Stimulated activated CD8-positive, alpha-beta memory T cell treated with anti-CD3 and anti-CD28 coated beads, Interleukin-7, amount 100 ng/mL, for 48 hours (primary cell): ENCODE measurements around the gene CNTN1.
"Not testable (repeated sequence)": the region's sequence is repeated elsewhere in the genome, so short reads cannot be mapped to it uniquely, and the experiment has no call there.

ENCODE experiments used
- DNase-seq, 2 donors: peaks; one replicate each; pipeline ENCODE4 v3.0.0-alpha.2; 2020; ENCODE audit warnings: low read depth in 1 of 2; ENCODE audit errors: extremely low read depth in 1 of 2

CNTN1 gene

DNA sequence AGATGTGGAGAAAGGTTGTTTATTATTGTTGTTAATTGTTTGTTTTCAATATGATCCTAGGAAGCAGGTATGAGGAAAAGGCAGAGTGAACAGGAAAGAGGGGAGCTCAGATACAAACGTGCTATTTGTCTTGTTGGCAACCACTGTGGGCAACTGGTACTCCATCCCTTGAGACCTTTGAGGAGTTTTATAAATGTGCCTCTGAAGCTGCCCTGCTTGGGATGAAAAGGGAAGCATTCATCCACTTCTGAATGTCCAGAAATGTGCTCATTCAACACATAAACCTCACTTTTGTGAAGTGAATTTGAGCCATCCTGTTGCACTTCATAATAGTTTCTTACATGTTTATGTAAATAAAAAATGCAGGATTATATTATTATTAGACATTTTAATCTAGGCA lies 331.6 kb downstream of the CNTN1 start:
- no peak for DNase-seq

DNA sequence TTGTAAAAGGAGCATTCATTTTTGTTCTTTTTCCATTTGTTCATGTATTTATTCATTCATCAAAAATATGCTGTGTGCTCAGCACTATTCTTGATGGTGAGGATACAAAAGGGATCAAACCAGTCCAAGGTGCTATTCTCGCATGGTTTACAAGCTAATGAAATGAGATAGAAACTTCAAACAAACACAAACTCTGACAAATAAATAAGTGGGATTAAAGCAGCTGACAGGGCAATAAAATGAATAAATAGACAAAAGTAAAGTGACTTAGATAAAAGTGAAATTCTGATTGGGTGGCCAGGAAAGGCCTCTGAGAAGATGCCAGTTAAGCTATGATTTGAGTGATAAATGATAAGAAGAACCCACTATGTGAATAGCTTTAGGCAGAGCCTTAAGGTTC lies 333.9 kb downstream of the CNTN1 start:
- DNase-seq: no peak

DNA sequence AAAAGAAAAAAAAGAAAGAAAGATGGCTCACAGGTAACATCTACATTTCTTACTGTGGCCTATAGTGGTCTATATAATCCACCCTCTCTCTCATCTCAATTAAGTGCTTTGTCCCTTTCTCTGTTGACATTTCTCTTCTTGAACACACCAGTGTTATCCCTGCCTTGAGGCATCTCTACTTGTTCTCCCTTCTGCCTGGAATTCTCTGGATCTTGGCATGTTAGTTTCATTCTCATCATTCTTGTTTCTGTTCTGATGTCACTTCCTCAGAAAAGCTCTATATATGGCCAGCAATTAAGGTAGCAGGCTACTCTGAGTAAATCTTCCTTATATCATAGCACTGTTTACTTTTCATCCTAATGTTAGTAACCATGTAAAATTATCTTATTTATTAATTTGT lies 340.1 kb downstream of the CNTN1 start:
- no peak for DNase-seq

DNA sequence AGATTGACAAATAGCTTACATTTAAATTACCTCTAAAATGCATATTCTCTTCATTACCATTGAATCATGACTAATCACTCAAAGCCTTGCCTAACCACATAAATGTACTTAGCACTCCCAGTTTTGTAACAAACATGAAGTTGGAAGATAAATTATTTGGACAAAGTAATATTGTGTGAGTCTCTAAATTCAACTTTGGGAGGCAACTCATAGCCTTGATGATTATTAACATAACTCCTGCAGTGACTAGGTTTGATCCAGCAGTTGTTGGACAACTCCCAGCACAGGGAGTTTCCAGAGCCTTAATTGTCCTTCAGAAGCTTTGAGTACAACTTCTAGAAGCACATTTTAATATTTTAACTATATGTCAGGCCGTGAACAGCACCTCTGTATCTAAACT lies 342.4 kb downstream of the CNTN1 start:
- DNase-seq: no peak

DNA sequence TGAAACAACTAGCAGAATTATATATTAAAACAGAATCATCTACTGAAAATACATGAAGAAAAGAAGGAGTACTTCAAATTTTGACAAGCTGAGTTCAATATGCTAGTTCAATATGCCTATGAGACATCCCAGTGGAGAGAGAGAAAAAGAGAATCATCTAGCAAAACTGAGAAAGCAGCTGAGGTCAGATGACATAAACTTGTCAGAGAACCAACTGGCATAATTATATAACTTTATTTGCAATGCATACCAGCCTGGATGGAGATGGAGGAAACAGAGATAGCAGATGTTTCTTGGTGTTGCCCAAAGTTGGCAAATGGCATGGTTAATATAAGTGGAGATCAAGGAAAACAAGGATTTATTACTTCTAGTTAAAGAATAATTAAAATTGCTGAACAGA lies 347.2 kb downstream of the CNTN1 start:
- DNase-seq: no peak

DNA sequence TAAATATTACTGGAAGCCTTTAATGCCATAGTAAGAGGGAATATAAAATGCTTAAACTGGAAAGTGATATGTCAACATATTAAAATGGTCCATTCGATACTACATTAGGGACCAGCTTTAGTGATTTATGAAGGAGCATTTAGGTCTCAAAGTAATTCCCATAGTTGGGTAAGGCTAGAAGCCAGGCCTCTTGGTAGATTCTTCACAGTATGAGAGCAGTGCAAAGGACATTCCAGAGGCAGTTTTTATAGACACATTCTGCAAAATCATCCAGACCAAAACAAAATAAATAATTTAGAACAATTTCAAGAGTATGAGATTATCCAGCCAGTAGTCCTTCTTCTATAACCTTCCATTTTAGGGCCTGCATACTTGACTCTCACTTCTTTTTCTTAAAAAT lies 353.3 kb downstream of the CNTN1 start:
- DNase-seq: no peak

DNA sequence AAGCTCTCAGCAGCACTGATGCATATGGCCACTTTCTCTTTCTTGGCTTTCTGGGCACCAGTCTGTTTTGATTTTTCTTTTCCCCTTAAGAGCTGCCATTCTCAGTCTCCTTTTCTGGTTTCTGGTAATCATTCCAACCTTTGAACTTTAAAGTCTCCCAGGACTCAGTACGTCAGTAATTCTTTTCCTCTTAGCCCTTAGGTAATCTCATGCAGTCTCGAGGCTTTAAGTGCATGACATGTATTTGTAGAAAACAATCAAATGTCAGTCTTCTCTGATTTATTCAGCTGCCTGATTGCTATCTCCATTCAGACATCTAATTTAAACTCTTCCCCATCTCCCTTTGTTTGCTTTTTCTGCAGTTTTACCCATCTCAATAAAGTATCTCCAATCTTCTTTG lies 356.8 kb downstream of the CNTN1 start:
- no peak for DNase-seq

DNA sequence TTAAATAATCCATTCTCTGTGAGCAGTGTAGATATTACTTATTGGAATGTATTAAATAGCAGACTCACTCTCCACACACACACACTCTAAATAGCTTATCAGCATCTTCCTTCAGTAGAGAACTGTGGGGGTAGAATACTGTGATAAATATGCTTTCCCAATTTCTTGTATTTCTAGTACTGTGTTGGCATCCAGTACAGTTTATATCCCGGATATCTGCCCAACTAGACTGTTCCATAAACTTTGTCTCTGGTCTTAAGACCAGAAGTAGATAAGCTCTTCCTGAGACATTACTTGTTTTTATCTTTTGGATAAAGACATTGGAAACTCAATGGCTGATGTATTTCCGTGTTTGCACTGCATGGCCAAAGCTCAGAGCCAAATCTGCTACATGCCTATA lies 359.7 kb downstream of the CNTN1 start:
- no peak for DNase-seq

DNA sequence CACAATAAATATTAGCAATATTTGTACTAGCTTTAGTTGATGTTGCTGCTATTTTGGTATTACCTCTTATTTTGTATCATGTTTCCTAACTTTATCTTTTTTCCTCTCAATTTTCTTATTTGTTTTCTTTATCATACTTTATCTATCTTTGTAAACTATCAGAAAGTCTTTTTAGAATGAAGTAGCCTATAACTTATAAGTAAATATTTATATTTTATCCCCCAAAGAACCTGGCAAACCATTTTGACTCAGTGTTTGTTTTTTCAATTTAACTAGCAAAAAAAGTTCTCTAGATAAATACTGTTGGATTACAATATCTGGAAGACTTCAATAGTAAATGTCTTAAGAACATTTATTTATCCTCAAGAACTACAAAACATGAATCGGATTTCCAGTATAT lies 360.2 kb downstream of the CNTN1 start:
- no peak for DNase-seq

DNA sequence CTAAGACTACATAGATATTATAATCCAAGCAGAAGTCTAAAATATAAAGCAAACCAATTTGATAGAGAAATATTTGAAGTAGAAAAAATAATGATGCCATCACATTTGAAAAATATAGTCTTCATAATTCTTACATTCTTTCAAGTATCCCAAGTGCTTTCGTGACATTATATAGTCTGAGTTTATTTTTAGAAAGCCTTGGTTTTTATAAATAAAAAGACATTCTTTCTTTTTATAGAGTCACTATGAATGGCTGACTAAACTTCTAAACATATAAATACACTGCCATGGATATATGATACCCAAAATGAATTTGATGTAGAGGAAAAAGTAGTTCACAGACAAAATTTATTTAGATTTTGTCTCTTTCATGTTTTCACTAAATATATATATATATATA lies 360.8 kb downstream of the CNTN1 start:
- DNase-seq: no peak

DNA sequence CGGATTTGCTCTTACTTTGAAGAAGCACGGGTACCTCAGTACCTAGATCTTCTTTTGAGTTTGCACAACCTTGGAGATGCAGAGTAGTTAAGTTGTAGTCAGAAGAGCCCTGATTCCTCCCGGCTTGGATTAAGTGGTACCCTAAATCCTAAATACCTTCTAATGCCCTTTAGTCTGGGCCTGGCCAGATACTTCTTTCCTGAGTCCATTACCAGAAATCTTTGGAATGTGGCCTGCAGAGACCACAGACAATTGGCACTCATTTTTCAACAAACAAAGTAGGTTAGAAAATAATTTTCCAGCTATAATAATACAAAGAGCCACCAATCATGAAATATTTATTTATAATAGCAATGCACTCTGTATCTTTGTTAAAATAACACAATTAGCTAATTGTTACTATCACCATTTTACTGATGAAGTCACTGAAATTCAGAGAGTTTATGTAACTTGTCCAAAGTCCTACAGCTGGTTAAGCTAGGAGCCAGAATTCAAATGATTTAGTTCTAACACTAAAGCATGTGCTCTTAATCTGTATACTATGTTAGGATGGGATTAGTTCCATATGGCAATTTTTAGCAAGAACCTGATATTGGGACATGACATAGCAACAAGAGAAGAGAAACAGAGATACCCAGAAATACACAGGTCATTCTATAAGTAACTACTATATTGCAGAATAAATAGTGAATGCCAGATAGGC lies 363.8 kb downstream of the CNTN1 start:
- no peak for DNase-seq

DNA sequence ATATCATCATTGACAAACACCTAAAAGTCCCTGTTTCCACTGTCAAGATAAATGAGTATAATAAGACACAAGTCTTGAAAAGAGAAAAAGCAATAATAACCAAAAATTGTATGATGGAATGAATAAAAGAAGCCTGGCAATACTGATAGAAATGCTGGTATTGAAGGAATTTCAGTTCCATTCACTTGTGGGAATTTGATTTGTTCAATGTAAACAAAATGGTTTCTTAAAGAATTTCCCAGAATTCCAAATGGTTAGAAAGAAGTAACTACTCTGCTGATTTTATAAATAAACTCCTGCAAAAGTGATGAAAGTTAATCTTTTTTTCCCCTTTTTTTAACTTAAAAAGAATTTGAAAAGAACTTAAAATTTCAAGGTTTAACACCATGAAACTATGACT lies 366.0 kb downstream of the CNTN1 start:
- no peak for DNase-seq

DNA sequence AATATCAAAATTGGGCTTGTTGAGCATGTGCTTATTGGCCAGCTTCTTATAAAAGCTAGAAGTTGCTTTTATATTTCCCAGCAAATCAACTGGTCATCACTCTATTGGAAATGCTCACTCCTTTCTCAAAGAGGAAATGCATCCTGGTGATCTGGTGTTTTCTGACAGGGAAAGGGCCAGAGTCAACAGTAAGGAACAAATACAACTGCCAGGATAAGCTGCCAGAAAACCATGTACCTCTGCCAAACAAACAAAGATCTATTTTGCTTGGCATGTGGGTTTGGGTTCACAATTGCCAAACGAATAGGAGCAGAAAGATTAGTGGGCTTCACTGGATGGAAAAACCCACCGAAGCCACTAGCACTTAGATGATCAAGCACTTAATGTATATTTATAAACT lies 369.0 kb downstream of the CNTN1 start:
- DNase-seq: no peak

DNA sequence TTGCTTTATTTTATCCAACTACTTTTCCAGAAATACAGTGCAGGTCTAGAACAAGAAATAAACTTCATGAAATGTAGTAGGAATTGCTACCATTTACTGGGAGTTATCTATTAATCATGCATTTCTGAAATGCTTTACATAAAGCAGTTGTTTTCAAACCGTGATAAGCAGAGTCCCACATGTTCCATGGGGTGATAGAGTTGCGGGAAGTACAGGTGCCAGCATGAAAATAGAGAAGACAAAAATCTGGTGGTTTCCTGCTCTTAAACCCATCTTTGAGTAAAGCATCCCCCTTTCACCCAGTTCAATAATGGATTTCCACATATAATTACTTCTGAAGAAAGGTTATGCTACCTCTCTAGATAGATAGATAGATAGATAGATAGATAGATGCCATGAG lies 372.2 kb downstream of the CNTN1 start:
- DNase-seq: no peak

DNA sequence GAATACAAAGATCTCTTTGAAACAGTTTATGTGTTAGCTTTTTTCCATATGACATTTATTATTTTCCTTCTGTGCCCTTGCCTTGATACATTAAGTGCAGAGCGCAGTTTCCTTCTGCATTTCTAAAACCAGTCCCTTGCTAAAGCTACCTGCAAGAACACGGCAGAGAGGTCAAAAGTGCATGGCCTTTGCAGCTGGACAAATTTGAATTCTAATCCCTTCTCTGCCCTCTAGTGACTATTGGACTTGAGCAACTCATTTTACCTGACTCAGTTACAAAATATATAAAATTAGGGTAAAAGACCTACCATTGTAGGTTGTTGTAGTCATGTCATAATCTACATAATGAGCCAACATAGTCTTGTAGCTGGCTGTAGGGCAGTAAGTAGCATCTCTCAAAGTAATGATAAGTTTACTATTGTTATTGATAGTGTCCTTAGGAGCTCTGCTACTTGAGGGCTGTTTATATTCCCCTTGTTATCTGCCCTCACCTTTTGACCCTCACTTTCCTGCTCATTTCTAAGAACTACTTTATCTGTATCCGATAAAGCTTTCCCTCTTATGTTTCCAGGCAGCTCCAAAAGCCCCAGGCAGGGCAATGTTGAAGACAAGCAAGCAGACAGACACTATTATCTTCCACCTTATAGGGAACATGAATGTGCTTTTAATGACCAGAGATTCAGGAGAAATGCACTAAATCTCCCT lies 375.9 kb downstream of the CNTN1 start:
- DNase-seq: no peak

DNA sequence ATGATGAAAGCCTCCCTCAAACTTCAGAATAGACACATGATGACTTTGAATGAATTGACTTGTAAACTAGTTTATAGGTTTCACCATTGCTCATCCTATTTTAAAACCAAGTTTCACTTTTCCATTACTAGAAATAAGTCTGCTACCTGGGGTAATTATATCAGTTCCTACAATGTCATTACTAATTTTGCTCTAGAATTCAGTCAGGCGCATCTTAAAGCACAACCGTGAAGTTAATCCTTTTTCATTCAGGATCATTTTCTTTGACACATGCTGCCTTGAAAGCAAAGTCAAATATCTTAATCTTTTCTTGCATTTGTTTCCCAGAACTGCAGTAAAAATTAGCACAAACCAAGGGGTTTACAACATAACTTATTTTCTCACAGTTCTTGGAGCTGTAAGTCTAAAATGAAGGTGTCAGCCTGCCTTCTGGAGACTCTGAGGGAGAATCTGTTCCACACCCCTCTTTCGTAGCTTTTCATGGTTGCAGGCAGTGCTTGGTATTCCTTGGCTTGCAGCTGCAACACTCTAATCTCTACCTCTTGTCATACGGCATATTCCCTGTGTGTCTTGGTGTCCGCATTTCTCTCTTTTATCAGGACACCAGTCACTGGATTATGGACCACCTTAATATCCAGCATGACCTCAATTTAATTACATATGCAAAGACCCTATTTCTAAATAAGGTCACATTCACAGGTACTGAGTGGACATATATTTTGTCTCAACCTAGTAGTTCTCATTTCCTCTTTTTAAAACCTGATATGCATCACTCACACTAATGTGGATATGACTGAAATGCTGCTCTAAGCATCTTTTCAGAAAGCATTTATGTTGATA lies 381.6 kb downstream of the CNTN1 start:
- no peak for DNase-seq

DNA sequence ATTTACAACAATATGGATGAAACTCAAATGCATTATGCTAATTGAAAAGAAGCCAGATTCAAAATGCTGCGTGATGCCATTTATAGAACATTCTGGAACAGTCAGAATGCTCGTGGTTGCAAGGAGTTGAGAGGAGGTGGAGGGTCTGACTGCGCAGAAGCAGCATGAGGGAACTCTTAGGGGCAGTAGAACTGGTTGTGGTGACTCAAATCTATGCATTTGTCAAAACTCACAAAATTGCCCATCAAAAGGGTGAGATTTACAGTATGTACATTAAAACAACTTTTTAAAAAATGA lies 382.2 kb downstream of the CNTN1 start:
- DNase-seq: no peak

DNA sequence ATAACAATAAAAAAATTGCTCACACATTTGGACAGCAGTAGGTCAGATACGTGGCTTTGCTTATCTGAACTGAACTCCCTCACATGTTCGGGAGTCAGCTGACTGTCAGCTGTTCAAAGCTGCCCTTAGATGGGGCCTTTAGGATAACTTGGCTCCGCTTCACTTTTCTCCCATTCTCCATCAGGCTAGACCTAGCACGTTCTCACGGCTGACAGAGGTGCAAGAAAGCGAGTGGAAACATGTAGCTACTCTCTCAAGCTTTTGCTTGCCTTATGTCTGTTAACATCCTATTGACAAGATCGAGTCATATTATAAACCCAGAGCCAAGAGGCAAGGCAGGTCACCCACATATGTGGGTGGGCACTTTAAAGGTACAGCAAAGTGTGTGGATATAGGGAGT lies 383.9 kb downstream of the CNTN1 start:
- no peak for DNase-seq

DNA sequence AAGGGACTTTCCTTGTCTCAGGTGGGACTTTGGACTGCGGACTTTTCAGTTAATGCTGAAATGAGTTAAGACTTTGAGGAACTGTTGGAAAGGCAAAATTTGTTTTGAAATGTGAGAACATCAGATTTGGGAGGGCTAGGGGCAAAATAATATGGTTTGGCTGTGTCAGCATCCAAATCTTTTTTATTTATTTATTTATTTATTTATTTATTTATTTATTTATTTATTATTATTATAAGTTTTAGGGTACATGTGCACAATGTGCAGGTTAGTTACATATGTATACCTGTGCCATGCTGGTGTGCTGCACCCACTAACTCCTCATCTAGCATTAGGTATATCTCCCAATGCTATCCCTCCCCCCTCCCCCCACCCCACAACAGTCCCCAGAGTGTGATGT lies 389.0 kb downstream of the CNTN1 start:
- not testable (repeated sequence) for DNase-seq

DNA sequence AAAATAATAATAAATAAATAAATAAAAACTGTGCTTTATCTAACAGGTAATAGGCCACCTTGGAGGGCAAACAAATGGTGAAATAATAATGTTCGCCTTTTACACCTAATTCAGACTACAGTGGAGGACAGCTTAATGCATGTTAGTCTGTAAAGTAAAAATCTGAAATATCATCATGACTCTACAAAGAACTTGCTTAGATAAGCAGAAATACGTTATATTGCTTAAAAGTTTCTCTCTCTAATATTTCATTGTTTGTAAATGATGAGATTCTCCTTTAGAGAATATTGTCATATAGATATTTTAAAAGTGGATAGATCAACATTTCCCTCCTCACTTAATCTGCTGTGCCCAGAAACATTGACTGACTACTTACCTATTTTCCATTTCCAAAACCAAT lies 397.2 kb downstream of the CNTN1 start:
- DNase-seq: no peak

DNA sequence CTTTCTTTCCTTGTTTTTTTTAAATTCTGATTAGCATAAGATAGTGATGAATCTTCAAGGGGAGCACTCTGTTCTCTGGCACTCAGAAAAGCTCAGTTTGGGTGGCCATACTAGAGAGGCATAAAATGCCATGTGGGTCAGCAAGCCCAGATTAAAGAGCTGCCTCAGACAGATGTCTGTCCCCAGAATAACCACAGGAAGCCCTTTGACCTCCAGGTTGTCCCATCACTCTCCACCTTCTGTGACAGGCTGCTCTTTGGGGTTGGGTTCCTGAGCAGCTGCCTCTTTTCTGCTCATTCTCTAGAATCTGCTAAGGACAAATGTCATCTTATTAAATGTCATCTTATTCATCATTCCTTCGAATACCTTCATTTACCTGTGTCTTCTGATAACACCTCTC lies 399.9 kb downstream of the CNTN1 start:
- no peak for DNase-seq

DNA sequence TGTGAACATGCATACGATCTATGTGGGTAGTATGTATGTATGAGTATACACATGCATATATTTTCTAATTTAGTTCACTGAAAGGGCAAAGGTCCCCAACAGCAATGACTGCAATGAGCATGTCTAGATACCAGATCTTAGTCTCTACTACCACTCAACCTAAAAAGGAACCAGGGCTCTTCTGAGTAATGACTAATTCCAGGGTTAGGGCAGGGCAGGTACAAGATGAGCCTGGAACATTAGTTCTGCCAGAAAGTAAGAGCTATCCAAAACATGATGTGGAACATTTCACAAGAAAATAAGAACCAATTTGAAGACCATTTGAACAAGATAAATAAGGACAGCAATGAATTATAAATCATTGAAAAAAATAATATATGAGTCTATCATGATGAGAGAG lies 404.6 kb downstream of the CNTN1 start:
- DNase-seq: no peak
